ENCODE results near the gene GINS2. TPM values are rescaled to one million over a fixed set of nuclear protein-coding genes. Genes with fewer than 3 reads are reported as not detected.

The GINS2 gene
- polyA plus RNA-seq, 1 experiment: 5.5 TPM

DNA sequence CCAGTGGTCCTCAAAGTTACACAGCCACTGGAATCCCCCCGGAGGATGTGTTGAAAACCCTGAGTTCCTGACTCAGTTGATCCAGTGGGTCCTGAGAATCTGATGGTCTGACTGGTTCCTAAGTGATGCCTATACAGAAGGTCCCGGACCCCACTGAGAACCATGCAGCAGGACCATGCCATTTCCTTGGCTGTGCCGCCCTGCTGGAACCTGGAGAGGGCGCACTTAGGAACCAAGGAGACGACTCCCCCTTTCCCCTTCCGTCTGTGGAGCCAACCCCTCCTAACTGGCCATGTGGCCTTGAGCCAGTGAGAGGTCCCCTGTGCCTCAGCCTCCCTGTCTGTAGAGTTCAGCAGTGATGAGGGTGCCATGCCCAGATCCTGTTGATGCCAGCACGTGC lies 40.1 kb upstream of the GINS2 start:
- no peaks in the 10 kb centered on the region for H3K36me3 ChIP-seq (ENCODE audit: control insufficient read depth, insufficient read depth, low read length)
- no peak overlapping the region for H3K4me3 ChIP-seq (ENCODE audit: low read depth, low read length)
- ChIA-PET CTCF (interaction anchor here (0.9 kb wide), 1 partner anchor 10 kb away, joined by 5 read pairs; no protein-coding TSS in a partner anchor), POLR2A (no interaction called here)
- no peaks in the 10 kb centered on the region for H3K27me3 ChIP-seq (ENCODE audit: control insufficient read depth, insufficient read depth, low read length)
- DNase-seq (ENCODE audit: low read depth): no peak
- TF ChIP-seq, protein P1, sequence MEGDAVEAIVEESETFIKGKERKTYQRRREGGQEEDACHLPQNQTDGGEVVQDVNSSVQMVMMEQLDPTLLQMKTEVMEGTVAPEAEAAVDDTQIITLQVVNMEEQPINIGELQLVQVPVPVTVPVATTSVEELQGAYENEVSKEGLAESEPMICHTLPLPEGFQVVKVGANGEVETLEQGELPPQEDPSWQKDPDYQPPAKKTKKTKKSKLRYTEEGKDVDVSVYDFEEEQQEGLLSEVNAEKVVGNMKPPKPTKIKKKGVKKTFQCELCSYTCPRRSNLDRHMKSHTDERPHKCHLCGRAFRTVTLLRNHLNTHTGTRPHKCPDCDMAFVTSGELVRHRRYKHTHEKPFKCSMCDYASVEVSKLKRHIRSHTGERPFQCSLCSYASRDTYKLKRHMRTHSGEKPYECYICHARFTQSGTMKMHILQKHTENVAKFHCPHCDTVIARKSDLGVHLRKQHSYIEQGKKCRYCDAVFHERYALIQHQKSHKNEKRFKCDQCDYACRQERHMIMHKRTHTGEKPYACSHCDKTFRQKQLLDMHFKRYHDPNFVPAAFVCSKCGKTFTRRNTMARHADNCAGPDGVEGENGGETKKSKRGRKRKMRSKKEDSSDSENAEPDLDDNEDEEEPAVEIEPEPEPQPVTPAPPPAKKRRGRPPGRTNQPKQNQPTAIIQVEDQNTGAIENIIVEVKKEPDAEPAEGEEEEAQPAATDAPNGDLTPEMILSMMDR (IDR thresholded peaks at IDR 0.05; ENCODE audit: insufficient read depth, low read depth, low read length): peak; percentile 31; the same call in 1 of the 2 replicates

DNA sequence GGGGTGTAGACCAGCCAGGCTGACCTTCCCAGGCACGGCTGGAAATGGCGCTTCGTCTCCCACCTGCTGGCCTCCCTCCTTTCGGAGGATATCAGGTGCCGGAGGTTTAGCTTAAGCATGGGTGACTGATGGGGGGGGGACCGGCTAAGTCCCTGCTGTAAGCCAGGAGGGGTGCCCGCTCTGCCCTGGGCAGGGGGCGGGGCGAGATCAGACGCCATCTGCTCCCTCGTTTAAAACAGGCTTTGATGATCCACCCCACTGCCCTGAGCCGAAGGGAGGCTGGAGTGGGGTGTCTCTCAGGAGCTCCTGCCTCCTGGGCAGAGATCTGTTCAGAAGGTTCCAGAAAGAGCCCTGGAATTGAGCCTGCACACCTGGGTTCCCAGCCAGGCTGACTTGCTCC lies 36.2 kb upstream of the GINS2 start:
- no peak overlapping the region for H3K4me3 ChIP-seq (ENCODE audit: low read depth, low read length)
- ChIA-PET POLR2A (no interaction called here), CTCF (interaction anchor here (0.8 to 1.2 kb wide), 2 partner anchors 14 to 610 kb away, joined by 3 read pairs; no protein-coding TSS in a partner anchor)
- TF ChIP-seq, protein P1 (IDR thresholded peaks at IDR 0.05; ENCODE audit: insufficient read depth, low read depth, low read length): no peak
- no peak for DNase-seq (ENCODE audit: low read depth)
- no peaks in the 10 kb centered on the region for H3K27me3 ChIP-seq (ENCODE audit: control insufficient read depth, insufficient read depth, low read length)
- no peaks in the 10 kb centered on the region for H3K36me3 ChIP-seq (ENCODE audit: control insufficient read depth, insufficient read depth, low read length)

DNA sequence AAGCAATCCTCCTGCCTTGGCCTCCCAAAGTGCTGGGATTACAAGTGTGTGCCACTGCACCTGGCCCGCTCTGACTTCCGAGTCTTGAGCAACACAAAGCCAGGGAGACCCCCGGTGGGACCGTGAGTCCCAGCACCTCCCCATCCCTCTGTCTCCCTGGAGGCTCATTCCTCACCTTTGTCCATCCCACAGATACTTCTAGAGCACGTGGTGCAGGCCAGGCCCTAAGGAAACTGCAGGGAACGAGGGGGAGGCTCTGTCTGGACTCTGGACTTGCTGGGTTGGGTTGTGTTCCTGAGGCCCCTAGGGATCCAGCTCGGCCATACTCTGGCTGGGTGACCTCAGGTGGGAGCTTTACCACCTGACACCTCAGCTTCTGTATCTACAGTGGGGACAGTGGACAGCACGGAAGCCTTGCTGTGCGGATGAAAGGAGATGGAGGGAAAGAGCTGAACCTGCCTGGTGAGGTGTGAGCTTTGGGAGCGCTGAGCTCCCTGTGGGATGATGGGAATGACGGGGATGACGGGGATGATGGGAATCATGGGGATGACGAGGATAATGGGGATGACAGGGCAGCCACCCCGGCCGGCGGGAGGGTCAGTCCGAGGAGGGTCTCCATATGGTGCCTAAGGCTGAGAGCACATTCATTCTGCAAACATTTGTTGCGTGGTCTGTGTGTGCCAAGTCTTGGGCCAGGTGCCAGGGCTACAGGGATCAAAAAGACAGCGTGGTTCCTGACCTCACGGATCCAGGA lies 35.5 kb upstream of the GINS2 start:
- Histone ChIP-seq H3K36me3 (ENCODE audit: control insufficient read depth, insufficient read depth, low read length) (no peaks in the 10 kb centered on the region), H3K27me3 (ENCODE audit: control insufficient read depth, insufficient read depth, low read length) (no peaks in the 10 kb centered on the region), H3K4me3 (ENCODE audit: low read depth, low read length) (no peak overlapping the region)
- TF ChIP-seq, protein P1 (IDR thresholded peaks at IDR 0.05; ENCODE audit: insufficient read depth, low read depth, low read length): no peak
- CTCF ChIA-PET: interaction anchor here (0.8 to 1.2 kb wide), 2 partner anchors 15 to 609 kb away, joined by 3 read pairs; no protein-coding TSS in a partner anchor
- POLR2A ChIA-PET: no interaction called here
- DNase-seq (ENCODE audit: low read depth): no peak

DNA sequence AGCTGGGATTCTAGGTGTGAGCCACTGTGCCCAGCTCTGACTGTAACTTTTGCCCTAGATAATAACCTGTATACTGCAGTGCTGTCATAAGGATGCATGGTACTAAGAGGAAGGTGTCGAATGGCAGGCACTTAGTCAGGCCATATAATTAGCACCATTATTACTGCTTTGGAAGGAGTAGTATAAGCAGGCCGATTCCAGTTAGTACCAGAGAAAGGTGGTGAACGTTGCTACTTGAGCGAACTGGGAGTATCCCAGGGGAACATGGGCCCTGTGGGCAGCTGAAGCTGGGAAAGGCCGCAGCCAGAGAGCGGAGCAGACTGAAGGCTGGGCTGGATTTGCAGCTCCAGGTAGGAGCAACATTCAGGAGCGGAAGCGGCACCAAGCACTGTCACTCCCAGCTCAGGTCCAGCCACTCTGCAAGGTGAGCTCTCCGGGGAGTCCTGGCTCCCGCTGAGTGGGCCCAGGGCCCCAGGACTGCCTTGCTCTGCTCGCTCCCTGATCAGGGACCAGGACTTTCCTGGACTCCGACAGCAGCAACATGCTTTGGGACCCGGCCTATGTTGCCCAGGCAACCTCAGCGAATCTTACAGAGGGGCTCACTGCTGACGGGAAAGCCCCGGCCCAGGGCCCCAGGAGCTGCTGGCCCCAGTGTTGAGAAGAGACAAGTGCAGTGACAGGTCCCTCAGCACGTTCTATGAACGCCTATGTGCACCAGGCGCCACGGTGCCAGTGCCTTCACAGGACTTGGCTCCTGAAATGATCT lies 33.6 kb upstream of the GINS2 start:
- no peak for DNase-seq (ENCODE audit: low read depth)
- TF ChIP-seq, protein P1 (IDR thresholded peaks at IDR 0.05; ENCODE audit: insufficient read depth, low read depth, low read length): no peak
- no peaks in the 10 kb centered on the region for H3K36me3 ChIP-seq (ENCODE audit: control insufficient read depth, insufficient read depth, low read length)
- H3K4me3 ChIP-seq (ENCODE audit: low read depth, low read length): no peak overlapping the region
- H3K27me3 ChIP-seq (ENCODE audit: control insufficient read depth, insufficient read depth, low read length): no peaks in the 10 kb centered on the region
- CTCF ChIA-PET: interaction anchor here (0.6 to 1.2 kb wide), 2 partner anchors 24 to 106 kb away, joined by 3 read pairs; no protein-coding TSS in a partner anchor
- POLR2A ChIA-PET: no interaction called here

DNA sequence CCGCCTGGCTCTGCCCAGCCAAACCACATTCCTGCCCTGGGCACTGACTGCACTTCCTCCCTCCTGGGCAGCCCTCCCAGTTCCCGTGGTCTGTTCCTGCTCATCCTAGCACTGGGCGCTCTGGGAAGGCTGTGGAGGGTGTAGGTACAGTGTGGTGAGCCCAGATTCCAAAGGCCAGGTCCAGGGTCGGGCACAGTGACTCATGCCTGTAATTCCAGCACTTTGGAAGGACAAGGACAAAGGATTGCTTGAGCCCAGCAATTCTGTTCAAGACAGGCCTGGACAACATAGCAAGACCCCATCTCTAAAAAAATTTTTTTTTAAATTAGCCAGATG lies 31.5 kb upstream of the GINS2 start:
- TF ChIP-seq, protein P1 (IDR thresholded peaks at IDR 0.05; ENCODE audit: insufficient read depth, low read depth, low read length): no peak
- Histone ChIP-seq H3K27me3 (ENCODE audit: control insufficient read depth, insufficient read depth, low read length) (no peaks in the 10 kb centered on the region), H3K36me3 (ENCODE audit: control insufficient read depth, insufficient read depth, low read length) (no peaks in the 10 kb centered on the region), H3K4me3 (ENCODE audit: low read depth, low read length) (no peak overlapping the region)
- ChIA-PET POLR2A (no interaction called here), CTCF (interaction anchor here (0.7 to 0.9 kb wide), 2 partner anchors 21 to 83 kb away, joined by 3 read pairs; no protein-coding TSS in a partner anchor)
- DNase-seq (ENCODE audit: low read depth): no peak
